HG03460 (cell line): ENCODE data around the gene EPHB1.
"Not testable (repeated sequence)": the region's sequence is repeated elsewhere in the genome, so short reads cannot be mapped to it uniquely, and the experiment has no call there.

Source experiments
- ATAC-seq: cut with Tn5 transposase; IDR thresholded peaks from one replicate; pipeline ENCODE4 v1.9.1; 2021; ENCODE audit not compliant: unreplicated experiment

Gene EPHB1

DNA sequence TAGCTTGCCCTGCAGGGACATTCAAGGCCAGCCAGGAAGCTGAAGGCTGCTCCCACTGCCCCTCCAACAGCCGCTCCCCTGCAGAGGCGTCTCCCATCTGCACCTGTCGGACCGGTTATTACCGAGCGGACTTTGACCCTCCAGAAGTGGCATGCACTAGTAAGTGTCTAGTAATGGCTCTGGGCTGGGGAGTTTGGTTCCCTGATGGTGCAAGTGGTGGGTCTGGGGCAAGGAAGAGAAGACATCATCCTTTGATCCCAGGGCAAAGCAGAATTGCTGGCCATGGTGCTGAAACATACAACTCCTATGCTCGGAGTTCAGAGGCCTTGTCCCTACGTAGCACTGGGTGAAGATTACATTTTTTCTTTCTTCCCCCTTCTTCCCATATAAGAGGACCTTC is 311.4 kb downstream of the EPHB1 start:
- no peak for ATAC-seq

DNA sequence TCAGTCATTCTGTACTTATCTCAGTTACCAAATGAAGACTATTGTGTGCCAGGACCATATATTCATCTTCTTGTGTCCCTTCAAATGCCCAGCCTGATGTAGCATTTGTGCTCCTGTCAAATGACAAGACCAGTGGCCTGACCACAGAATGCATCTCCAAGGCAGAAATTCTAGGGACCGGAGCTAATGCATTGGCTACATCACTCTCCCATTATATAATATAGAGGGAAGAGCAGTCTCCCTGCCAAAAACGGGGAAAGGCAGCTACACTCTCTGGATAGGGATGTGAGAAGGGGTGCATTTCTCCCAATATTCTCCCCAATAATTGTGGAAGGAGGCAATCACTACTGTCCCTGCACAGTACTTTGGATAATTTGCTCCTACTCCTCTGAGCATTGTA is 312.0 kb downstream of the EPHB1 start:
- no peak for ATAC-seq

DNA sequence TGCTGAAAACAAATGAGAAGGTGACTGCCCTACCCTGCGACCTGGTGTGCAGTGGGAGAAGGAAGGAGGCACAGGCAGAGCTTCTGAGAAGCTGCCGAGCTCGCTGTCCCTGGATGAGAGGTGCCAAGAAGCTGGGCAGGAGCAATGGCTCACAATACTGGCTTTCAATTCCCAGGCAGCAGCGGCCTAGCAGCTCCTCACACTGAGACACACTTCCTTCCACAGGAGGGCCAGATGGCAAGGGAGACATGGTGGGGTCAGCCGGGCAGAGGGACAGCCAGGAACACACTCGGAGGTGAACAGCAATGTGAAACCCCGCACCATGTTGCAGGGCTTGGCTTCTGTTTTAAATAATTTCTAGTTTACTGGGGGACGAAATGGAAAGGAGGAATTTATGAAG is 314.6 kb downstream of the EPHB1 start:
- no peak for ATAC-seq

- ATAC-seq: not testable (repeated sequence)
Observed at GRCh38 chr3:135114551-135114950, 319.5 kb downstream of the EPHB1 start.

GRCh38 chr3:135117977-135118376 is 322.9 kb downstream of the EPHB1 start:
- ATAC-seq: no peak

DNA sequence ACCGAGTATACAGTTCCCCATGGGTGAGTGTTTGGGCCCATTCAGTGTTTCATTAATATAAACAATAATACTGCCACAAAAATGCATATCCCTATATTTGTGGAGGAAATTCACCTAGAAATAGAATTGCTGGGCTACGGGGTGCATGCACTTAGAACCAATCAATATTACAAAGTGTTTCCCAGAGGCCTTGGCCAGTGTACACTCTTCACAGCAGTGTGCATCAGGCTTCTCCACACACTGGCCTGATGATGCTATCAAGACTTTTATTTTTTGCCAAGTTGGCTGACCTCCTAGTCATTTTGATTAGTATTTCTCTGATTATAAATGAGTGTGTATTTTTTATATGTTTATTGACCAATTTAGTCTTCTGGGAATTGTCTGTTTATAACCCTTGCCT is 323.7 kb downstream of the EPHB1 start:
- no peak for ATAC-seq

GRCh38 chr3:135125171-135125801 is 330.2 kb downstream of the EPHB1 start:
- no peak for ATAC-seq

DNA sequence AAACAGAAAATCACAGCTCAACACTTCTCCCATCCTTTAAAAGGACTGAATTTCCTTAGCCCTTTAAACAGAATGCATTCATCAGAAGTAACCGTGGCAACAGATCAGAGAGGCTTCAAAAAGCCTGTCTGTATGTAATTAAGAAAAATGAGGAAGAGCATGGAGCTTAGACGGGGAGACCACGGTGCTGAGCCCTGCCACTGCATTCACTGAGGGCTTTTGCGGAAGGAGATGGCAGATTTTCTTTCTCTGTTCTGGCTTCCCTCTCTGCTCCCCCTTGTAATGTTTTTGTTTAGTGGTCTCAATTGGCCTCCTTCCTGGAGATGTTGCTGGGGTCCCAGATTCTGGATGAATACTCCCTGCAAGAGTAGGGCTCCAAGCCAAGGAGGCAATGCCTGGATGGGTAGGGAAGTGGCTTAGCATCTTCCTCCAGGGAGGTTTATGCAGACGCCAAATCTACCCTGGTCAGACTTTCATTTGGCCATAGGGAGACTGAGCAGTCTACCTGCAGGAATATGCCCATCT is 332.9 kb downstream of the EPHB1 start:
- ATAC-seq: no peak

DNA sequence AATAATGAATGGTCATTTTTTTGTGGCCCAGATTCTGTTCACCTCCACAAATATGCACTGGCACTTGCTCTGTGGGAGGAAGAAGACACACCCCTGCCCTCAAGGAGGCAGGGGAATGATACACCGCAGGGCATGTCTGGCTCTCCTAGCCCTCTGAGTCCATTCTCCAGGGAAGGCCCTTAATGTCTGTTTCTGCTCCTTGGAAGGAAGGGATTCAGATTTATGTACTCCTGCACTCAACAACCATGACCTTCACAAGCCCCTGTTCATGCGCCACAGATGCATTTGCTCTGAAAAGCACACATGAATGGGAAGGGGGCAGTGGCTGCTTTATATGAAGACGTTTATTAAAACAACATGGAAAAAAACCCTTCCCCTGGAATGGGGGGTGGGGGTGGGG is 333.8 kb downstream of the EPHB1 start:
- no peak for ATAC-seq

GRCh38 chr3:135131290-135131689 is 336.2 kb downstream of the EPHB1 start:
- no peak for ATAC-seq

GRCh38 chr3:135133905-135134683 is 339.0 kb downstream of the EPHB1 start:
- no peak for ATAC-seq

DNA sequence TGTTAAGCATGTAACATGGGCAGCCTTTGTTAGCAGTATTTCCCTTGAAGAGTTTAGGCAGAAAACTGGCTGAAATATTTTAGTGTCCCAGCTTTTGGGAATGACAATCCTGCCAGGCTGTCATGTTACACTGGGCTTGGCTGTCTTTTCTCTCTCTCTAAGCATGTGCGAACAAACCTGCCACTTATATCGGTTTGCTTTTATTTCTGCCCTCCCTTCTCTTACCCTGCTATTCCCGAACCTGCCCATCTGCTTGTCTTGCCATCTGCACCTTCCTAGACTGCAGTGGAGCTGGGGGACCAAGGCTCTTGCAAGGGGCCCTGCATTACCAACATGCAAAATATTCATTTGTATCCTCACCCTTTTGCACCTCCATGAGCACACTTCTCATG is 339.6 kb downstream of the EPHB1 start:
- no peak for ATAC-seq

GRCh38 chr3:135135445-135135844 is 340.4 kb downstream of the EPHB1 start:
- ATAC-seq: no peak

DNA sequence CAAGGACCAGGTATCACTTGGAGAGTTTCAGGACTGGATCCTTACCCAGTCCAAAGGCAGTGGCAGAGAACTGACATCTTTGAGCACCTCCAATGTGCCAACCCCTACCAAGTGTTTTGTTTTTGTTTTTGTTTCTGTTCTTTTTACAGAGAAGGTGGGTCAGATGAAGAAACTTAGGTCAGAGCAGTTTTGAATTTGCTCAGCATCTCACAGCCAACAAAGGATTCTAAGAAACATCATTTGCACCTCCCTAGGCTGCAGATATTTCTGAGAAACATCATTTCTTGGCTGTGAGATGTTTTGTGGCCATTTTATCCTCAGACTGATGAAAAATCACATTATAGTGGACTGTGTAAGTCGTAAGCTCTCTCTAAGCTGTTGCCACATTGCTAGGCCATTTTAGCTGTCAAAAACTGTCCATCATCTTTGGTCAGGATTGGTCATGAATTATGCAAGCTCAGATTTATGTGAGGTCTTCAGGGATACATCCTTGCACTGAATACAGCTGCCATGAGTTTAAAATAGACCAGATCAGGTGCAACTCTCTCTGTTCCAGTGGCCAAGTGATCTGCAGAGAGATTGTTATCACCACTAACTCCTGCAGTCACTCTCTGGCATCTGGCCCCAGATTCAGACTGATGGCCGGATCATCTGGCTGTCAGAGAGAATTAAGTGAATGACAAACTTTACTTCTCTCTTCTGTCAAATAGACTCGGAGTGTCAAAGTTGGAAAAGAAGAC is 341.5 kb downstream of the EPHB1 start:
- ATAC-seq: no peak

- ATAC-seq: no peak
Observed at GRCh38 chr3:135137296-135137695, 342.2 kb downstream of the EPHB1 start.

DNA sequence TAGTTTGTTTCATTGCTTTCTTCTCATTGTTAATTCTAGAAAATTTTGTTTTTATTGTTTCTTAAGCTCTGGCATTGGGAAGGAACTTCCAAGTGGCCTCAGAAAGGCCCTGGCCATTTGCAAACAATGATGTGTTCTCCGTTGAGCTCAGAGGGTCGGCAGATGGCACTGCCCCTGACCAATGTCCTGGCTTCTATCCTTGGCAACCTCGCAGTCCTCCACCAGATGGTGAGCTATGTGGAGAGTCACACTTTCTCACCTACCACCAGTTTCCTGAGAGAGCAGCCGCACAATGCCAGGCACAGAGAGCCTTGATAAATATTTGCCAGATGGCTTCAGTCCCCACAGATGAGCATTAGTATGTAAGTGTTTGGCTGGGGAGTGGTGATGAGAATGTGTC is 343.7 kb downstream of the EPHB1 start:
- ATAC-seq: no peak

DNA sequence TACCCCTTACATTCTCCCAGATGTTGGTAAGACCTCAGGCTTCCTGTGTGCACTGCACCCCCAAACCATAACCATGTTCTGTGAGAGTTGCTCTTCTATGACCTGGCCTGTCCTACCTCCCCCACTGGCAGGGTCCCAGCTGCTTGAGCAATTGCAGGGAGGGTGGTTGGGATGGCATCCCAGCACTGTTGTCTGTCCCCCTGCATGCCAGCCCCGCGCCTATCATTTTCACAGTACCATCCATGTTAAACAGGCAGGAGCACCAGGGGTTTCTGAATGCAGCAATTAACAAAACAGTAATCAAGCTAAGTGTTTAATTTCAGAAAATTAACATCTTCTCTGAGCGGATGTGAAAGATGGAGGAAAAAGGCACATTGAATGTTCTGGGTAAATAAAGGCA is 345.5 kb downstream of the EPHB1 start:
- ATAC-seq: no peak

DNA sequence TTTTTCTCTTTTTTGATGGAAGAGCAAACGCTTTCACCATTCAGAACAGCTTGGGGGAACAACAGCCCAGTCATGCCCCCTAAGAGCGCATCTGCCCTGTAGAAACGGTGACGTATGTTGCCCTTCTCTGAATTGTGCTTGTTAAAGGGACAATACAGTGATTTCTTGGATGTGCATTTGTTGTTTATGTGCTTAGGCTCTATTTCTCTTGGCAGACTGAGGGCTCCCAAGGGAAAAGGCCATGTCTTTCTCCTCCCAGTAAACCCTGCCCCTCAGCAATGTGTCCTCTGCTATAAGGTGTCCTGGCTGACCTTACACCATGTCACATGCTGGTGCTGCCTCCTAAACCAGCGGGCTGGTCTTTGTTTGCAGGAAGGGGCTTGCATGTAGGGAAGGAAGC is 346.1 kb downstream of the EPHB1 start:
- ATAC-seq: no peak

DNA sequence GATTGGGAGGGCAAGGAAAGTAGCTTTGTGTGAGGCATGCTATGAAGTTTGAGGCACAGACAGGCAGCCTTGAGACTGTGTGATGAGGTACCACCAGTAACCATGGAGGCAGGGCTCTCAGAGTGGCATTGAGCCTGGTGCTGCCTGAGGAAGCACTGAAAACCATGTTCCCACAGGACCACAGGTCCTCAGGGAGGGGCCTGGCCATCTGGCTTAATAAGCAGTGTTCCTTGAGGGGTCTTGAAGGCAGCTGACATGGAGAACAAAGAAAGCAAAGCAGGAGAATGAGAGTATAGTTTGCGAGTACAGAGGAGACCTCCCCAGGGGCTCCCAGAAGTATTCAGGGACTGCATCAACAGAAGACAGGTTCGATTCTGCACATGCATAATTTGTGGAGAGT is 346.6 kb downstream of the EPHB1 start:
- no peak for ATAC-seq

- no peak for ATAC-seq
Observed at GRCh38 chr3:135142530-135142929, 347.5 kb downstream of the EPHB1 start.

DNA sequence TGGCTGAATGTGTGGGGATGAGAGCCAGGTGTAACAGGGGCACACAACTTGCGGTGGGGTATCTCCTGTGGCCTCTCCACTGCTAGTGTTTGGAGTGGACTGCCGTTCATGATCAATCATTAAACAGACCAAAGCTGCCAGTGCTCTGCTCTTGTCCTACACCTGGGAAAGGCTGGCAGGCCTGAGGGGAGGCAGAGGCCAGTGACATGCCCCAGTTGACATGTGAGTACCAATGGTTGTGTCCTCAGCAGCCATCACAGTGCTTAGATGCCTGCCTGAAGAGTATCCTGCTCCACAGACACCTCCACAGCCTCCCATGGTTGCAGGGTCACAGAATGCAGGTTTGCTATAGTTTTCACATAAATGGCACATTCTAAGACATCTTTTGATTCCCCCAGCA is 348.4 kb downstream of the EPHB1 start:
- ATAC-seq: no peak

DNA sequence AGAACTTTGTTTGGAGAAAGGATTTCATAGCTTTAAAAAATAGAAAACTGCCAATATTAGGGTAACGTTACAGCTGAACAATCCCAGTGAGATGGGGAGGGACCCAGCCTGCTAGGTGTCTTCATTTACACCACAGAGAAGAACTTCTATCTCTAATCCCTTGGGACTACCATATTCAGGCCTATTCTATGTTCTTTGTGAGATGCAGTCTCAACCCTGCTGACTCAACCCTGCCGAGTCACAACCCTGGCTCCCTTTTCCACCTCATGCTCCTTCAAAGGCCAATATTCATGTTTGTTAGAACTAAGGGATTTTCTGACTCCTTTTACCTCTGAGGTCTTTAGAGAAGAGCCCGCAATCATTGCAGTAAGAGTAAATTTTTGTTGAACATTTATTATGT is 350.5 kb downstream of the EPHB1 start:
- ATAC-seq: no peak
